K562 (cell line): Measurements from ENCODE around the gene PSMC2. TPM values are rescaled to one million over a fixed set of nuclear protein-coding genes. Genes with fewer than 3 reads are reported as not detected.

Source experiments
- CBX3 ChIP-seq, 2 experiments: IDR thresholded peaks; 1 replicate in 1 of 2; 2 replicates in 1 of 2; pipeline ENCODE4 v1.6.1; 2012; ENCODE audit warnings: inconsistent platforms in 2 of 2, low read length in 2 of 2, borderline replicate concordance in 1 of 2, control low read depth in 1 of 2
- CBX5 ChIP-seq: IDR thresholded peaks from 2 replicates; pipeline ENCODE4 v1.6.1; 2014; ENCODE audit warnings: low read depth, borderline replicate concordance
- CREB1 ChIP-seq, 2 experiments: sonication (generic) in 1 of 2; formaldehyde crosslinking in 1 of 2; IDR thresholded peaks; 2 replicates each; pipeline versions ENCODE4 v1.6.1 to v1.8.0; 2012 to 2022; ENCODE audit warnings: inconsistent platforms in 1 of 2, mild to moderate bottlenecking in 1 of 2, missing genetic modification reagents in 1 of 2, moderate library complexity in 1 of 2
- FOS ChIP-seq: IDR thresholded peaks from 3 replicates; pipeline ENCODE4 v1.6.1; 2011; ENCODE audit not compliant: insufficient read length; ENCODE audit errors: extremely low read depth
- HMGN3 ChIP-seq: IDR thresholded peaks from 2 replicates; pipeline ENCODE4 v1.6.1; 2011; ENCODE audit warnings: borderline replicate concordance, low read depth, mild to moderate bottlenecking, mixed read lengths, low read length; ENCODE audit not compliant: insufficient read length; ENCODE audit errors: extremely low read depth
- HNRNPH1 ChIP-seq: fragments of 200-400 bp; formaldehyde crosslinking; optimal IDR thresholded peaks from 2 replicates; pipeline ENCODE3; 2017; ENCODE audit warnings: low read depth, mild to moderate bottlenecking, low read length, moderate library complexity
- KLF1 ChIP-seq: fragments of 450-650 bp; IDR thresholded peaks from 2 replicates; pipeline ENCODE4 v1.6.1; 2016; ENCODE audit warnings: missing genetic modification characterization, missing compliant biosample characterization
- ZNF444 ChIP-seq: fragments of 250-450 bp; sonication (Bioruptor Pico); IDR thresholded peaks from 2 replicates; pipeline ENCODE4 v1.4.0; 2020; ENCODE audit warnings: mild to moderate bottlenecking, moderate library complexity
- polyA plus RNA-seq, 8 experiments: library from polyadenylated mRNA; depleted of rRNA in 4 of 8; stranded (reverse) in 5 of 8; unstranded in 3 of 8; fragments of >200 nt; fragmentation: Nextera tagmentation in 2 of 8; fragmentation: Illumina TruSeq in 1 of 8; extraction: Ambion mirVana in 2 of 8; extraction: Trizol in 1 of 8; gene quantifications; 2 replicates each; pipeline versions ENCODE4 v1.2.1 to v1.2.3, GENCODE V29; 2011 to 2014; ENCODE audit warnings: inconsistent platforms in 1 of 8, missing spikeins in 1 of 8
- total RNA-seq, 7 experiments: library from RNA; depleted of rRNA in 6 of 7; stranded (reverse); fragments of >200 nt in 6 of 7; fragmentation: Illumina TruSeq in 2 of 7; extraction: Trizol in 2 of 7; gene quantifications; 2 replicates each; pipeline versions ENCODE4 v1.2.1 to v1.2.3, GENCODE V29; 2011 to 2021; ENCODE audit warnings: low replicate concordance in 1 of 7
- TF ChIP-seq, protein P1 (sequence below): sonication (generic); formaldehyde crosslinking; IDR thresholded peaks from 2 replicates; pipeline ENCODE4 v1.8.1; 2023; ENCODE audit warnings: mild to moderate bottlenecking, missing genetic modification reagents
- TF ChIP-seq, protein P2 (sequence below): sonication (generic); formaldehyde crosslinking; IDR thresholded peaks from 2 replicates; pipeline ENCODE4 v1.5.0; 2020; ENCODE audit warnings: missing genetic modification reagents
- TF ChIP-seq, protein P3 (sequence below): fragments of 250-450 bp; sonication (Bioruptor Pico); IDR thresholded peaks from 2 replicates; pipeline ENCODE4 v1.4.0; 2020; ENCODE audit warnings: mild to moderate bottlenecking
- TF ChIP-seq, protein P4 (sequence below): fragments of 450-650 bp; formaldehyde crosslinking; IDR thresholded peaks from 2 replicates; pipeline ENCODE4 v1.4.0; 2020; ENCODE audit warnings: mild to moderate bottlenecking, mixed read lengths
- TF ChIP-seq, protein P5 (sequence below), 2 experiments: fragments of 200-800 bp in 1 of 2; sonication (Bioruptor generic) in 1 of 2; sonication (generic) in 1 of 2; formaldehyde crosslinking in 1 of 2; IDR thresholded peaks in 1 of 2; conservative IDR thresholded peaks in 1 of 2; 2 replicates each; pipeline versions ENCODE4 v1.5.0 to v1.6.1; 2016 to 2020; ENCODE audit warnings: missing compliant biosample characterization in 1 of 2, missing genetic modification characterization in 1 of 2, missing genetic modification reagents in 1 of 2

The PSMC2 gene
- total and polyA plus RNA-seq, 9 of the 15 experiments (the other 6 are each of a cell fraction or from before 2014, with no cell fraction given), result 316 to 1,105 (median 511) TPM

DNA sequence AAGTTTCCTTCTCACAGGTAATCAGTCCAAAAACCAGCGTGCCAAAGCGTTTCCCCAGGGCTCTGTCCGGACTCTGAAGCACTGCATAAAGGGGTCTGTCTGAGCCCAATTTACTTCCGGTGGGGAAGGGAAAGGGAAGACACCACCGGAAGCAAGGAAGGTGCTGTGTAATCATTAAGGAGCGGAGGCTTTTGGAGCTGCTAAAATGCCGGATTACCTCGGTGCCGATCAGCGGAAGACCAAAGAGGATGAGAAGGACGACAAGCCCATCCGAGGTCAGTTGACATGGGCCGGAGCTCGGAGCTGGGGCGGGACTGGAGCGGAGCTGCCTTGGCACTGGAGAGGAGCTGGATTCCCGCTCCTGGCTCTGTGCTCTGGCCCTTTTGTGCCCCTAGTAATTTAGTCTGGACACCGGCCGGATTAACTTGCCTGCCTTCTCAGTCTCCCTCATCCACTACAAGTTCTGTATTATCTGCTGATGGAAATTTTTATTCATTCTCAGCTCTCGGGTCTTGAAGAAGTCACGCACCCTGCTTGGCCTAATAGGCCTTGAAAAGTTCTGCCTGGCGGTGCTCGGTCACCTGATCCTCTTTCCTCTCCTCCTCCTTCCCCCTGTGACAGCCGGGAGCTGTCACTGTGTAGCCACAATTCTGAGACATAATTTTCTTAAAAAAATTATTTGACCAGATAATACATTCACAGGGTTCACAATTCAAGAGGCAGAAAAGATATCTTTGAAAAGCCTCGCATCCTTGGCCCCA is at the start of gene PSMC2 (continued):
- TF ChIP-seq, protein P1, sequence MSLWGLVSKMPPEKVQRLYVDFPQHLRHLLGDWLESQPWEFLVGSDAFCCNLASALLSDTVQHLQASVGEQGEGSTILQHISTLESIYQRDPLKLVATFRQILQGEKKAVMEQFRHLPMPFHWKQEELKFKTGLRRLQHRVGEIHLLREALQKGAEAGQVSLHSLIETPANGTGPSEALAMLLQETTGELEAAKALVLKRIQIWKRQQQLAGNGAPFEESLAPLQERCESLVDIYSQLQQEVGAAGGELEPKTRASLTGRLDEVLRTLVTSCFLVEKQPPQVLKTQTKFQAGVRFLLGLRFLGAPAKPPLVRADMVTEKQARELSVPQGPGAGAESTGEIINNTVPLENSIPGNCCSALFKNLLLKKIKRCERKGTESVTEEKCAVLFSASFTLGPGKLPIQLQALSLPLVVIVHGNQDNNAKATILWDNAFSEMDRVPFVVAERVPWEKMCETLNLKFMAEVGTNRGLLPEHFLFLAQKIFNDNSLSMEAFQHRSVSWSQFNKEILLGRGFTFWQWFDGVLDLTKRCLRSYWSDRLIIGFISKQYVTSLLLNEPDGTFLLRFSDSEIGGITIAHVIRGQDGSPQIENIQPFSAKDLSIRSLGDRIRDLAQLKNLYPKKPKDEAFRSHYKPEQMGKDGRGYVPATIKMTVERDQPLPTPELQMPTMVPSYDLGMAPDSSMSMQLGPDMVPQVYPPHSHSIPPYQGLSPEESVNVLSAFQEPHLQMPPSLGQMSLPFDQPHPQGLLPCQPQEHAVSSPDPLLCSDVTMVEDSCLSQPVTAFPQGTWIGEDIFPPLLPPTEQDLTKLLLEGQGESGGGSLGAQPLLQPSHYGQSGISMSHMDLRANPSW (CRISPR knock-in tag), result 0 out of 2 replicates have a peak, but pooled peaks have one; percentile 38
- TF ChIP-seq, protein P2, sequence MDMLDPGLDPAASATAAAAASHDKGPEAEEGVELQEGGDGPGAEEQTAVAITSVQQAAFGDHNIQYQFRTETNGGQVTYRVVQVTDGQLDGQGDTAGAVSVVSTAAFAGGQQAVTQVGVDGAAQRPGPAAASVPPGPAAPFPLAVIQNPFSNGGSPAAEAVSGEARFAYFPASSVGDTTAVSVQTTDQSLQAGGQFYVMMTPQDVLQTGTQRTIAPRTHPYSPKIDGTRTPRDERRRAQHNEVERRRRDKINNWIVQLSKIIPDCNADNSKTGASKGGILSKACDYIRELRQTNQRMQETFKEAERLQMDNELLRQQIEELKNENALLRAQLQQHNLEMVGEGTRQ (CRISPR knock-in tag), result peak; percentile 82
- peak; percentile 20; the same call in 1 of the 2 replicates for TF ChIP-seq KLF1
- TF ChIP-seq, protein P3, sequence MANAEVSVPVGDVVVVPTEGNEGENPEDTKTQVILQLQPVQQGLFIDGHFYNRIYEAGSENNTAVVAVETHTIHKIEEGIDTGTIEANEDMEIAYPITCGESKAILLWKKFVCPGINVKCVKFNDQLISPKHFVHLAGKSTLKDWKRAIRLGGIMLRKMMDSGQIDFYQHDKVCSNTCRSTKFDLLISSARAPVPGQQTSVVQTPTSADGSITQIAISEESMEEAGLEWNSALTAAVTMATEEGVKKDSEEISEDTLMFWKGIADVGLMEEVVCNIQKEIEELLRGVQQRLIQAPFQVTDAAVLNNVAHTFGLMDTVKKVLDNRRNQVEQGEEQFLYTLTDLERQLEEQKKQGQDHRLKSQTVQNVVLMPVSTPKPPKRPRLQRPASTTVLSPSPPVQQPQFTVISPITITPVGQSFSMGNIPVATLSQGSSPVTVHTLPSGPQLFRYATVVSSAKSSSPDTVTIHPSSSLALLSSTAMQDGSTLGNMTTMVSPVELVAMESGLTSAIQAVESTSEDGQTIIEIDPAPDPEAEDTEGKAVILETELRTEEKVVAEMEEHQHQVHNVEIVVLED (CRISPR knock-in tag), result no peak; the same call in 1 of the 2 replicates
- no peak for TF ChIP-seq FOS
- no peak for TF ChIP-seq HNRNPH1
- peak in 1 of 2 experiments; percentile 70; a peak in 1 of 3 replicates for TF ChIP-seq CBX3 (IDR thresholded peaks at IDR 0.05; ENCODE audit: borderline replicate concordance in 1 of 2, low read length in 2 of 2)
- peak; percentile 66 for TF ChIP-seq HMGN3
- TF ChIP-seq ZNF444, result no peak
- TF ChIP-seq, protein P4, sequence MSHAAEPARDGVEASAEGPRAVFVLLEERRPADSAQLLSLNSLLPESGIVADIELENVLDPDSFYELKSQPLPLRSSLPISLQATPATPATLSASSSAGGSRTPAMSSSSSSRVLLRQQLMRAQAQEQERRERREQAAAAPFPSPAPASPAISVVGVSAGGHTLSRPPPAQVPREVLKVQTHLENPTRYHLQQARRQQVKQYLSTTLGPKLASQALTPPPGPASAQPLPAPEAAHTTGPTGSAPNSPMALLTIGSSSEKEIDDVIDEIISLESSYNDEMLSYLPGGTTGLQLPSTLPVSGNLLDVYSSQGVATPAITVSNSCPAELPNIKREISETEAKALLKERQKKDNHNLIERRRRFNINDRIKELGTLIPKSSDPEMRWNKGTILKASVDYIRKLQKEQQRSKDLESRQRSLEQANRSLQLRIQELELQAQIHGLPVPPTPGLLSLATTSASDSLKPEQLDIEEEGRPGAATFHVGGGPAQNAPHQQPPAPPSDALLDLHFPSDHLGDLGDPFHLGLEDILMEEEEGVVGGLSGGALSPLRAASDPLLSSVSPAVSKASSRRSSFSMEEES, result peak; percentile 39; the same call in 1 of the 2 replicates
- TF ChIP-seq CBX5, result no peak
- TF ChIP-seq, protein P5, sequence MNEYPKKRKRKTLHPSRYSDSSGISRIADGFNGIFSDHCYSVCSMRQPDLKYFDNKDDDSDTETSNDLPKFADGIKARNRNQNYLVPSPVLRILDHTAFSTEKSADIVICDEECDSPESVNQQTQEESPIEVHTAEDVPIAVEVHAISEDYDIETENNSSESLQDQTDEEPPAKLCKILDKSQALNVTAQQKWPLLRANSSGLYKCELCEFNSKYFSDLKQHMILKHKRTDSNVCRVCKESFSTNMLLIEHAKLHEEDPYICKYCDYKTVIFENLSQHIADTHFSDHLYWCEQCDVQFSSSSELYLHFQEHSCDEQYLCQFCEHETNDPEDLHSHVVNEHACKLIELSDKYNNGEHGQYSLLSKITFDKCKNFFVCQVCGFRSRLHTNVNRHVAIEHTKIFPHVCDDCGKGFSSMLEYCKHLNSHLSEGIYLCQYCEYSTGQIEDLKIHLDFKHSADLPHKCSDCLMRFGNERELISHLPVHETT (CRISPR knock-in tag; conservative IDR thresholded peaks at IDR 0.05 in 1 of 2, IDR thresholded peaks at IDR 0.05 in 1 of 2), result peak in 1 of 2 experiments; percentile 59; a peak in 1 of 4 replicates
- TF ChIP-seq CREB1 (IDR thresholded peaks at IDR 0.05), result 0 out of 2 replicates have a peak, but pooled peaks have one; percentile 52
- no peak for TF ChIP-seq CREB1 (CRISPR knock-in tag; IDR thresholded peaks at IDR 0.05)
